ENCODE measurements around the gene ITGAD. TPM values are rescaled to one million over a fixed set of nuclear protein-coding genes. Genes with fewer than 3 reads are reported as not detected.
"Not testable (repeated sequence)": the region's sequence is repeated elsewhere in the genome, so short reads cannot be mapped to it uniquely, and the experiment has no call there.

The ITGAD gene
- total and polyA plus RNA-seq, 2 experiments from 2014 or later = not detected

- TF ChIP-seq ZNF462 (CRISPR knock-in tag; IDR thresholded peaks at IDR 0.05) (no peak), EZH2 (IDR thresholded peaks at IDR 0.05; ENCODE audit: low read depth, unreplicated experiment) (no peak), POLR2AphosphoS5 (IDR thresholded peaks at IDR 0.05; ENCODE audit: low read depth) (no peak), NANOG (IDR thresholded peaks at IDR 0.05; ENCODE audit: borderline replicate concordance) (no peak)
Measured at GRCh38 chr16:31438414-31438813, 45.3 kb downstream of the ITGAD start (continued).

GRCh38 chr16:31439023-31439422 lies 45.9 kb downstream of the ITGAD start:
- H3K4me3 Mint-ChIP-seq; H3K4me3 ChIP-seq; H3K9me2 ChIP-seq (ENCODE audit: insufficient read depth); H3K27me3 Mint-ChIP-seq (ENCODE audit: insufficient read depth, low read depth, poor library complexity); DNase-seq (ENCODE audit: low spot score); H3K27me3 ChIP-seq (ENCODE audit: insufficient read depth); H3K36me3 Mint-ChIP-seq (ENCODE audit: low read depth); H3K4me1 ChIP-seq (ENCODE audit: insufficient read depth); H2AFZ ChIP-seq; H4K20me1 ChIP-seq (replicated peaks; ENCODE audit: insufficient read depth); H3K4me1 Mint-ChIP-seq; ATAC-seq; H3K27ac ChIP-seq (ENCODE audit: low read depth); H3F3A ChIP-seq (replicated peaks; ENCODE audit: low read depth); H3K9me3 Mint-ChIP-seq; H3K36me3 ChIP-seq (ENCODE audit: insufficient read depth); H3K79me2 ChIP-seq (replicated peaks; ENCODE audit: insufficient read depth); H3K4me2 ChIP-seq; H3K27ac Mint-ChIP-seq: not testable (repeated sequence)

DNA sequence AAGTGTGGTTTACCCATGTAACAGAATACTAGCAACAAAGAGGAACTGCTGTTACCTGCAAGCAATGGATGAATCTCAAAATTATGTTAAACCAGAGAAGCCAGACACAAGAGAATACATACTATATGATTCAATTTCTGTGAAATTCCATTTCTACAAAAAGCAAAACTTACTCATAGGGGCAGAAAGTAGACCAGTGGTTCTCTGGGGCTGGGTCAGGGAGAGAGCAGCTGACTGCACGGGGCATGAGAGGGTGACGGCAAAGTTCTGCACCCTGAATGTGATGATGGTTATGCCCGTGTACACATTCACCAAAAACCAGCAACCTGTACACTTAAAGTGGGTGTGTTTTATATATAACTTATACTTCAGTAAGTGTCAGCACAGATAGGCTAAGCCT lies 46.4 kb downstream of the ITGAD start:
- Mint-ChIP-seq H3K36me3 (ENCODE audit: low read depth) (no peaks in the 10 kb centered on the region), H3K9me3 (no peaks in the 10 kb centered on the region; the same call in 2 of the 3 replicates), H3K4me3 (no peak overlapping the region), H3K27me3 (ENCODE audit: insufficient read depth, low read depth, poor library complexity) (peaks cover 4% of the 10 kb centered on the region), H3K27ac (no peak overlapping the region), H3K4me1 (peaks cover 4% of the 10 kb centered on the region)
- H3K4me1 ChIP-seq (ENCODE audit: insufficient read depth) = no peaks in the 10 kb centered on the region
- ATAC-seq (no peak), DNase-seq (ENCODE audit: low spot score) (no peak)
- H3K27me3 ChIP-seq (ENCODE audit: insufficient read depth) = peaks cover 6% of the 10 kb centered on the region; the same call in 1 of the 2 replicates
- H2AFZ ChIP-seq = no peak overlapping the region
- H3K79me2 ChIP-seq (replicated peaks; ENCODE audit: insufficient read depth) = no peaks in the 10 kb centered on the region
- H4K20me1 ChIP-seq (replicated peaks; ENCODE audit: insufficient read depth) = no peaks in the 10 kb centered on the region
- H3K4me3 ChIP-seq = no peak overlapping the region
- H3F3A ChIP-seq (replicated peaks; ENCODE audit: low read depth) = no peaks in the 10 kb centered on the region
- no peaks in the 10 kb centered on the region for H3K9me2 ChIP-seq (ENCODE audit: insufficient read depth)
- no peaks in the 10 kb centered on the region for H3K36me3 ChIP-seq (ENCODE audit: insufficient read depth)
- H3K27ac ChIP-seq (ENCODE audit: low read depth) = no peak overlapping the region
- H3K4me2 ChIP-seq = no peak overlapping the region
- TF ChIP-seq ZNF331 (CRISPR knock-in tag; IDR thresholded peaks at IDR 0.05; ENCODE audit: low read depth) = no peak
- TF ChIP-seq ETS1 (IDR thresholded peaks at IDR 0.05) = no peak
- TF ChIP-seq, protein P1, sequence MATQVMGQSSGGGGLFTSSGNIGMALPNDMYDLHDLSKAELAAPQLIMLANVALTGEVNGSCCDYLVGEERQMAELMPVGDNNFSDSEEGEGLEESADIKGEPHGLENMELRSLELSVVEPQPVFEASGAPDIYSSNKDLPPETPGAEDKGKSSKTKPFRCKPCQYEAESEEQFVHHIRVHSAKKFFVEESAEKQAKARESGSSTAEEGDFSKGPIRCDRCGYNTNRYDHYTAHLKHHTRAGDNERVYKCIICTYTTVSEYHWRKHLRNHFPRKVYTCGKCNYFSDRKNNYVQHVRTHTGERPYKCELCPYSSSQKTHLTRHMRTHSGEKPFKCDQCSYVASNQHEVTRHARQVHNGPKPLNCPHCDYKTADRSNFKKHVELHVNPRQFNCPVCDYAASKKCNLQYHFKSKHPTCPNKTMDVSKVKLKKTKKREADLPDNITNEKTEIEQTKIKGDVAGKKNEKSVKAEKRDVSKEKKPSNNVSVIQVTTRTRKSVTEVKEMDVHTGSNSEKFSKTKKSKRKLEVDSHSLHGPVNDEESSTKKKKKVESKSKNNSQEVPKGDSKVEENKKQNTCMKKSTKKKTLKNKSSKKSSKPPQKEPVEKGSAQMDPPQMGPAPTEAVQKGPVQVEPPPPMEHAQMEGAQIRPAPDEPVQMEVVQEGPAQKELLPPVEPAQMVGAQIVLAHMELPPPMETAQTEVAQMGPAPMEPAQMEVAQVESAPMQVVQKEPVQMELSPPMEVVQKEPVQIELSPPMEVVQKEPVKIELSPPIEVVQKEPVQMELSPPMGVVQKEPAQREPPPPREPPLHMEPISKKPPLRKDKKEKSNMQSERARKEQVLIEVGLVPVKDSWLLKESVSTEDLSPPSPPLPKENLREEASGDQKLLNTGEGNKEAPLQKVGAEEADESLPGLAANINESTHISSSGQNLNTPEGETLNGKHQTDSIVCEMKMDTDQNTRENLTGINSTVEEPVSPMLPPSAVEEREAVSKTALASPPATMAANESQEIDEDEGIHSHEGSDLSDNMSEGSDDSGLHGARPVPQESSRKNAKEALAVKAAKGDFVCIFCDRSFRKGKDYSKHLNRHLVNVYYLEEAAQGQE (IDR thresholded peaks at IDR 0.05; ENCODE audit: unreplicated experiment) = no peak
- no peak for TF ChIP-seq NANOG (IDR thresholded peaks at IDR 0.05; ENCODE audit: borderline replicate concordance)
- TF ChIP-seq STAT1 (IDR thresholded peaks at IDR 0.05; ENCODE audit: unreplicated experiment) = no peak
- TF ChIP-seq EZH2 (IDR thresholded peaks at IDR 0.05; ENCODE audit: low read depth, unreplicated experiment) = no peak

All from GM23338 (cell line).